ENCODE data around the gene POLR3B.

- TF ChIP-seq POLR2A (IDR thresholded peaks at IDR 0.05) (no peak), CTCF (IDR thresholded peaks at IDR 0.05) (no peak)
These were observed 14.9 kb upstream of the POLR3B start for GRCh38 chr12:106342397-106343213.
